Liver (tissue), 9 donors: Measurements from ENCODE around the gene IFT81. TPM values are rescaled to one million over a fixed set of nuclear protein-coding genes. Genes with fewer than 3 reads are reported as not detected.

ENCODE experiments used
- DNase-seq: peaks from one replicate; pipeline ENCODE4 v3.0.0-alpha.2; 2017; ENCODE audit warnings: low spot score
- H3K27ac ChIP-seq, 2 donors: one replicate each; pipeline ENCODE4 v1.7.0; 2013; ENCODE audit warnings: inconsistent platforms in 2 of 2, low read length in 2 of 2, control low read depth in 1 of 2, low read depth in 1 of 2, mild to moderate bottlenecking in 1 of 2
- H3K27me3 ChIP-seq, 4 donors: one replicate each; pipeline versions ENCODE4 v1.6.1 to v1.7.0; 2013; ENCODE audit warnings: low read length in 3 of 4, inconsistent platforms in 1 of 4, mild to moderate bottlenecking in 1 of 4, moderate library complexity in 1 of 4; ENCODE audit not compliant: control insufficient read depth in 4 of 4, insufficient read depth in 4 of 4
- H3K36me3 ChIP-seq, 4 donors: one replicate each; pipeline versions ENCODE4 v1.6.1 to v1.7.0; 2013; ENCODE audit warnings: low read length in 3 of 4, mild to moderate bottlenecking in 3 of 4, low read depth in 1 of 4, moderate library complexity in 1 of 4; ENCODE audit not compliant: control insufficient read depth in 4 of 4, insufficient read depth in 3 of 4
- H3K4me1 ChIP-seq, 4 donors: one replicate each; pipeline versions ENCODE4 v1.6.1 to v1.7.0; 2013; ENCODE audit warnings: low read length in 3 of 4, mild to moderate bottlenecking in 3 of 4, moderate library complexity in 1 of 4; ENCODE audit not compliant: control insufficient read depth in 4 of 4, insufficient read depth in 4 of 4
- H3K4me3 ChIP-seq, 3 donors: one replicate each; pipeline versions ENCODE4 v1.6.1 to v1.7.0; 2013; ENCODE audit warnings: low read length in 3 of 3, control low read depth in 1 of 3, low read depth in 1 of 3, mild to moderate bottlenecking in 1 of 3
- H3K9ac ChIP-seq, 2 donors: one replicate each; pipeline ENCODE4 v1.7.0; 2013; ENCODE audit warnings: low read length in 2 of 2, mild to moderate bottlenecking in 2 of 2, moderate library complexity in 2 of 2, control low read depth in 1 of 2, low read depth in 1 of 2
- H3K9me3 ChIP-seq, 4 donors: one replicate each; pipeline versions ENCODE4 v1.6.1 to v1.7.0; 2013; ENCODE audit warnings: low read length in 3 of 4; ENCODE audit not compliant: control insufficient read depth in 4 of 4
- ATF3 ChIP-seq: IDR thresholded peaks from 2 replicates; pipeline ENCODE4 v1.6.1; 2016; ENCODE audit warnings: antibody characterized with exemption
- CTCF ChIP-seq: fragments of 150-350 bp; IDR thresholded peaks from 2 replicates; pipeline ENCODE4 v1.5.1; 2017; ENCODE audit warnings: improper control_type of control experiment, low read depth, low read length; ENCODE audit not compliant: missing input control
- EGR1 ChIP-seq, 2 donors: IDR thresholded peaks; 2 replicates each; pipeline ENCODE4 v1.6.1; 2016 to 2018; ENCODE audit warnings: antibody characterized with exemption in 2 of 2, low read depth in 2 of 2
- FOXA1 ChIP-seq: IDR thresholded peaks from 2 replicates; pipeline ENCODE4 v1.6.1; 2016; ENCODE audit warnings: antibody characterized with exemption
- FOXA2 ChIP-seq: IDR thresholded peaks from 2 replicates; pipeline ENCODE4 v1.6.1; 2016; ENCODE audit warnings: antibody characterized with exemption
- GABPA ChIP-seq, 2 donors: IDR thresholded peaks in 1 of 2; conservative IDR thresholded peaks in 1 of 2; 2 replicates each; pipeline ENCODE4 v1.6.1; 2016; ENCODE audit warnings: antibody characterized with exemption in 2 of 2, mild to moderate bottlenecking in 1 of 2, moderate library complexity in 1 of 2
- HNF4A ChIP-seq, 2 donors: conservative IDR thresholded peaks; 2 replicates each; pipeline ENCODE4 v1.6.1; 2016; ENCODE audit warnings: antibody characterized with exemption in 2 of 2, mild to moderate bottlenecking in 2 of 2
- HNF4G ChIP-seq: IDR thresholded peaks from 2 replicates; pipeline ENCODE4 v1.6.1; 2016; ENCODE audit warnings: antibody characterized with exemption
- JUND ChIP-seq, 2 donors: IDR thresholded peaks; 2 replicates each; pipeline ENCODE4 v1.6.1; 2016; ENCODE audit warnings: antibody characterized with exemption in 2 of 2
- MAX ChIP-seq: IDR thresholded peaks from 2 replicates; pipeline ENCODE4 v1.6.1; 2016; ENCODE audit warnings: antibody characterized with exemption
- NR2F2 ChIP-seq: IDR thresholded peaks from 2 replicates; pipeline ENCODE4 v1.6.1; 2016; ENCODE audit warnings: antibody characterized with exemption
- RAD21 ChIP-seq, 2 donors: IDR thresholded peaks; 2 replicates each; pipeline ENCODE4 v1.6.1; 2016; ENCODE audit warnings: antibody characterized with exemption in 2 of 2, mild to moderate bottlenecking in 2 of 2
- REST ChIP-seq: IDR thresholded peaks from 2 replicates; pipeline ENCODE4 v1.6.1; 2016; ENCODE audit warnings: antibody characterized with exemption, mild to moderate bottlenecking
- RXRA ChIP-seq, 2 donors: IDR thresholded peaks; 2 replicates each; pipeline ENCODE4 v1.6.1; 2017 to 2018; ENCODE audit warnings: antibody characterized with exemption in 2 of 2, mild to moderate bottlenecking in 1 of 2
- SP1 ChIP-seq: IDR thresholded peaks from 2 replicates; pipeline ENCODE4 v1.6.1; 2018; ENCODE audit warnings: antibody characterized with exemption, mild to moderate bottlenecking
- TAF1 ChIP-seq: conservative IDR thresholded peaks from 2 replicates; pipeline ENCODE4 v1.6.1; 2016; ENCODE audit warnings: antibody characterized with exemption, mild to moderate bottlenecking
- YY1 ChIP-seq: IDR thresholded peaks from 2 replicates; pipeline ENCODE4 v1.6.1; 2016; ENCODE audit warnings: antibody characterized with exemption, mild to moderate bottlenecking
- ZBTB33 ChIP-seq: IDR thresholded peaks from 2 replicates; pipeline ENCODE4 v1.6.1; 2016; ENCODE audit warnings: antibody characterized with exemption
- WGBS: extraction: QIAGEN DNeasy Blood & Tissue Kit; methylation state at CpG from one replicate; pipeline ENCODE4 v1.1.7; 2013; 5-methylcytosine and 5-hydroxymethylcytosine counted together
- polyA plus RNA-seq, 2 donors: library from polyadenylated mRNA; stranded (reverse) in 1 of 2; unstranded in 1 of 2; fragments of 200-250 nt in 1 of 2; fragments of >200 nt in 1 of 2; fragmentation: Nextera tagmentation in 1 of 2; extraction: Ambion mirVana in 1 of 2; gene quantifications; one replicate each; pipeline versions ENCODE4 v1.2.1 to v1.2.3, GENCODE V29; 2013 to 2015
- total RNA-seq, 2 donors: library from RNA; depleted of rRNA; stranded (reverse); fragments of >200 nt; gene quantifications; one replicate each; pipeline ENCODE4 v1.2.3, GENCODE V29; 2014
- donor health status: healthy.
- donor health status: healthy.
- donor health status: healthy.
- donor health status: healthy.
- donor health status: healthy.

IFT81 gene
- total and polyA plus RNA-seq, 4 donors = 1.9 to 4.9 (median 2.8) TPM

- WGBS = 84% methylated on average over 7 of the region's 7 CpGs
- no peak for DNase-seq
- no peak overlapping the region for H3K4me3 ChIP-seq
- no peaks in the 10 kb centered on the region for H3K27me3 ChIP-seq
- H3K27ac ChIP-seq = no peak overlapping the region
- H3K36me3 ChIP-seq = no peaks in the 10 kb centered on the region
- peaks cover 9 to 54% (median 48%) of the 10 kb centered on the region in 4 donors for H3K4me1 ChIP-seq
- TF ChIP-seq SP1 = no peak
- TF ChIP-seq ATF3 = no peak
- TF ChIP-seq TAF1 = no peak
- TF ChIP-seq RXRA (IDR thresholded peaks at IDR 0.05) = no peak
- TF ChIP-seq HNF4G = no peak
- no peak for TF ChIP-seq ZBTB33
- TF ChIP-seq HNF4A (conservative IDR thresholded peaks at IDR 0.05) = no peak
- no peak for TF ChIP-seq REST
- TF ChIP-seq FOXA1 = no peak
- TF ChIP-seq MAX = no peak
- TF ChIP-seq YY1 = no peak
- no peak for TF ChIP-seq NR2F2
- no peak for TF ChIP-seq EGR1 (IDR thresholded peaks at IDR 0.05; ENCODE audit: low read depth in 2 of 2)
- TF ChIP-seq GABPA (IDR thresholded peaks at IDR 0.05 in 1 of 2, conservative IDR thresholded peaks at IDR 0.05 in 1 of 2) = no peak
- no peak for TF ChIP-seq CTCF
- TF ChIP-seq RAD21 (IDR thresholded peaks at IDR 0.05) = no peak
- no peak for TF ChIP-seq FOXA2
- H3K9ac ChIP-seq = no peak overlapping the region
- H3K9me3 ChIP-seq = no peaks in the 10 kb centered on the region
Measured at GRCh38 chr12:110251381-110251780, 127.2 kb downstream of the IFT81 start.

- Histone ChIP-seq H3K36me3 (no peaks in the 10 kb centered on the region), H3K4me3 (no peak overlapping the region), H3K27ac (peak overlapping the region; percentile 46 to 77), H3K9ac (peak overlapping the region; percentile 57 to 58), H3K27me3 (no peaks in the 10 kb centered on the region), H3K4me1 (peaks cover 9 to 42% (median 36%) of the 10 kb centered on the region in 4 donors), H3K9me3 (no peaks in the 10 kb centered on the region)
- DNase-seq = no peak
- 86% methylated on average over 9 of the region's 9 CpGs for WGBS
- TF ChIP-seq ZBTB33 (no peak), GABPA (IDR thresholded peaks at IDR 0.05 in 1 of 2, conservative IDR thresholded peaks at IDR 0.05 in 1 of 2) (no peak), REST (no peak), EGR1 (IDR thresholded peaks at IDR 0.05; ENCODE audit: low read depth in 2 of 2) (no peak), RXRA (IDR thresholded peaks at IDR 0.05) (no peak), FOXA2 (no peak), FOXA1 (no peak), HNF4A (conservative IDR thresholded peaks at IDR 0.05) (no peak), SP1 (no peak), YY1 (no peak), ATF3 (no peak), JUND (IDR thresholded peaks at IDR 0.05) (no peak)
Measured at GRCh38 chr12:110252716-110253115, 128.6 kb downstream of the IFT81 start.
